HG03108 (cell line): ENCODE data around the gene POFUT2.

Experiments used
- ATAC-seq: cut with Tn5 transposase; IDR thresholded peaks from one replicate; pipeline ENCODE4 v1.9.1; 2021; ENCODE audit warnings: moderate library complexity; ENCODE audit not compliant: unreplicated experiment

POFUT2 gene

DNA sequence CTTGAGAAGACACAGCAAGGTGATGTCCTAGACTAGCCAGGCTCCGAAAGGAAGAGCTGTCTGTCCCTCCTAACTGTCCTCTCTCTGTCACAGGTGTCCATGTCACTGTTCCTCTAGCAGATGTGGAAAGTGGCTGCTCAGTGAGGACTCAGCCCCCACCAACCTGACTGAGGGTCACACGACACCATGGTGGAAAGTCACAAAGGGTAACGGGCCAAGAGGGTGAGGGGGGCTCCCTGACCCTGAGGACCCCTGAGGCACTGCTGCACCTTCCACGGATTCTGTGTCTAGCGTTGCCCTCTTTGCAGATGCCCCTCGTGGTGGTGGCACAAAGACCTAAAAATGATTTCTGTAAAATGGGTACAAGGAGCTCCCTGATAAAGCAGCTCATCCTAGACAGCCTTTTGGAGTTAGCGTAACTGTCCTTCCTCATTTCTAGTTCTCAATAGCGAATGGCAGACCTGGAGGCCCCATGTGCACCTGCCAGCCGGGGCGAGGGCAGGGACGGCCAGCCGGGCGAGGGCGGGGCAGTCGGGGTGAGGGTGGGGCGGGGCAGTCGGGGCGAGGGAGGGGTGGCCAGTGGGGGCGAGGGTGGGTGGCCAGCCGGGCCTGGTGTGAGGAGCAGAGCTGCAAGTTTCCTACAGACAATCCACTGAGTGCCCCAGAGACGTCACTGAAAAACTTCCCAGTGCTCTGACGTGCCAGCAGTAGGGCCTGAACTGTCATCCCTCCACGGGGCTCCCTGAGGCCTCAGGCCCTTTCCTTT, 23.4 kb downstream of the POFUT2 start:
- ATAC-seq, result no peak

GRCh38 chr21:45263534-45263933, 24.2 kb downstream of the POFUT2 start:
- no peak for ATAC-seq

DNA sequence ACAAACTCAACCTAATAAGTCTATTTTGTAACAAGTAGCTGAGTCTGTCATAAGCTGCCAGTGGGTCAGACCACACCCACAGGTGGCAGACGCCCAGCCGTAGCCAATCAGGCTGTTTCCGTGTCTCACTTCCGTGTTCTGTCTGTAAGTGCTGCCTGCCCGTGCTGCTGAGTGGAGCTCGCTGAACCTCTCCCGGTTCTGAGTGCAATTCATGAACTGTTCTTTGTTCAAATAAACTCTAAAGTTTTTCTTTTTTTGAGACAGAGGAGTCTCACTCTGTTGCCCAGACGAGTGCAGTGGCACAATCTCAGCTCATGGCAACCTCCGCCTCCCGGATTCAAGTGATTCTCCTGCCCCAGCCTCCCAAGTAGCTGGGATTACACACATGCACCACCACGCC, 25.1 kb downstream of the POFUT2 start:
- ATAC-seq, result no peak

- ATAC-seq, result no peak
These were observed 25.6 kb downstream of the POFUT2 start for GRCh38 chr21:45262041-45262581.

GRCh38 chr21:45261093-45261492, 26.6 kb downstream of the POFUT2 start:
- no peak for ATAC-seq

GRCh38 chr21:45260191-45260825, 27.4 kb downstream of the POFUT2 start:
- ATAC-seq, result no peak

- ATAC-seq, result no peak
These were observed 28.4 kb downstream of the POFUT2 start for GRCh38 chr21:45259206-45259840.

GRCh38 chr21:45258466-45258865, 29.2 kb downstream of the POFUT2 start:
- no peak for ATAC-seq

GRCh38 chr21:45257673-45258341, 29.9 kb downstream of the POFUT2 start:
- ATAC-seq, result no peak

DNA sequence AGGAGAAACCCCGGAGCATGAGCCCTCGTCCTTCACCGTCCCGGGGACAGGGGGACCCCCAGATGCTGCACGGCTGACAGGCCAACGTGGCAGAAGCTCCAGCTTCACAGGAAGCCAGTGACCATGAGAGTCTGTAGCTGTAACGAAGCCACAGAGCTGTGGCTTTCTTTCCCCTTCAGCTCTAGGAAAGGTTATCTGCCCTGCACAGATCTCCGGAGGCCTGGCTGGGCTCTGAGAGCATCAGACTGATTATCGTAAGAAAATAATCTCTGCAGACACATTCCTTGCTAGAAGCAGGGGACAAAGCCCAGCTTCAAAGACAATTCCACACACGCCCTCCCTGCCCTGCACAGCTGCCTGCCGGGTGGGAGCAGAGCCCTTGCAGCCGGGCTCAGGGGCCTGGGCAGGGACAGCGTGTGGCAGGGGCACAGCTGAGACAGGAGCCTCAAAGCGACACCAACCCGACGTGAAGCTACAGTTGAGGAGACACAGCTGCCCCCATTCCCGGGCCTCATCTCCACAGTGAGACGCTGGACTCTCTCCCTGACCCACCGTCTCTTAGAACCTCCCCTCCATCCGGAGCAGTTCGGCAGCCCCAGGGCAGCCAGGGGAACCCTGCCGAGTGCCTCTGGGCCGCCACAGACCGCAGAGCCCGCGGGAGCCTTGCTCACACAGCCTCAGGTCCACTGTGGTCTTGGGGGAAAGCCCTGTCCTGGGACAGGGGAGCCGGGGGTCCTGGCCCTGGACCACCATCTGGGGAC, 30.6 kb downstream of the POFUT2 start:
- ATAC-seq, result no peak

GRCh38 chr21:45256021-45256911, 31.4 kb downstream of the POFUT2 start:
- ATAC-seq, result no peak

GRCh38 chr21:45255381-45256020, 32.2 kb downstream of the POFUT2 start:
- no peak for ATAC-seq

GRCh38 chr21:45254460-45254930, 33.2 kb downstream of the POFUT2 start:
- ATAC-seq, result no peak

DNA sequence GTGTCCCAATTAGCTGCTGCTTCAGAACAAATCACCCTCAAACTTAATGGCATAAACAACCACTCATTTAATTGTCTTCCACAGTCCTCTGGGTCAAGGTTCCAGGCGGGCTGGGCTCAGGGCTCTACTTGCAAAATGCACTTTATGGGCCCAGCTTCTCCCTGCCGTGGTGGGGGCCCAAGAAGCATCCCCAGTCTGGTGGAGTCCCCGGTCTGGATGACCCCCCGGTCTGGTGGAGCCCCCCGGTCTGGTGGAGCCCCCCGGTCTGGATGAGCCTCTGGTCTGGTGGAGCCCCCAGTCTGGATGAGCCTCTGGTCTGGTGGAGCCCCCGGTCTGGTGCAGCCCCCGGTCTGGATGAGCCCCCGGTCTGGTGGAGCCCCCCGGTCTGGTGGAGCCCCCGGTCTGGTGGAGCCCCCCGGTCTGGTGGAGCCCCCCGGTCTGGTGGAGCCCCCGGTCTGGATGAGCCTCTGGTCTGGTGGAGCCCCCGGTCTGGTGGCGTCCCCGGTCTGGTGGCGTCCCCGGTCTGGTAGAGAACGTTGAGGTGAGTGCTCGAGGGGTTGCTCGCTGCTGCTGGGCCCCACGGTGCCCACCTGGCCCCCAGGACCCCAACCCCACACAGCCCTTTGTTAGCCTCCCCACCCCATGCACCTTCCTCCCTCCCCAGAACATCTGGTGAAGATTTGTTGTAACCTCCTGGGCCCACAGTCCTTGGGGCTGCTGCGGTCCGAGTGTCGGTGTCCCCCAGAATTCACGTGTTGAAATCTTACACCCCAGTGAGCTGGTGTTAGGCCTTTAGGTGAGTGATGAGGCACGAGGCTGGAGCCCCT, 33.8 kb downstream of the POFUT2 start:
- ATAC-seq, result no peak

- no peak for ATAC-seq
These were observed 34.5 kb downstream of the POFUT2 start for GRCh38 chr21:45253180-45253579.

- ATAC-seq, result no peak
These were observed 35.2 kb downstream of the POFUT2 start for GRCh38 chr21:45252448-45252925.

- ATAC-seq, result no peak
These were observed 35.9 kb downstream of the POFUT2 start for GRCh38 chr21:45251635-45252447.
